Measurements from ENCODE around the gene FAM227B. TPM values are rescaled to one million over a fixed set of nuclear protein-coding genes. Genes with fewer than 3 reads are reported as not detected.
A peak's percentile ranks its signal among the peaks of the same experiment; 100 is the strongest.
"Not testable (repeated sequence)": the region's sequence is repeated elsewhere in the genome, so short reads cannot be mapped to it uniquely, and the experiment has no call there.

The FAM227B gene
- total and polyA plus RNA-seq, 7 experiments from 2014 or later = 3.7 to 25.1 (median 14.8) TPM

- no peak for DNase-seq
- H3K4me1 Mint-ChIP-seq = peaks cover 19 to 63% (median 48%) of the 10 kb centered on the region in 7 donors
- POLR2A ChIA-PET = interaction anchor here (1.2 to 2.6 kb wide), 4 partner anchors 466 to 810 kb away, joined by 3 to 15 read pairs (median 9); partner anchors contain the start of genes CEP152, COPS2, EID1 and GABPB1
Measured at GRCh38 chr15:49621401-49621811, 788 bp upstream of the FAM227B start.

GRCh38 chr15:49620199-49620598 lies 419 bp downstream of the FAM227B start:
- ChIA-PET POLR2A (interaction anchor here (0.7 to 2.6 kb wide), 7 partner anchors 17 to 809 kb away, joined by 3 to 15 read pairs (median 4); partner anchors contain the start of genes CEP152, COPS2, EID1 and GABPB1), CTCF (no interaction called here)
- ATAC-seq (no peak), DNase-seq (peak in 1 of 9 donors; percentile 3)
- H3K4me1 ChIP-seq (ENCODE audit: control insufficient read depth in 2 of 2, insufficient read depth in 2 of 2, low read length in 2 of 2) = peaks cover 17% of the 10 kb centered on the region in 2 donors
- intact Hi-C loops (cut with micrococcal nuclease) = loop anchor here (1.0 to 10.0 kb wide), 26 partner anchors 385 to 1443 kb away; partner anchors contain the start of genes AP4E1 (in 2 of the 2), CEP152 (in 2 of the 2), EID1 (in 2 of the 2) and GABPB1 (in 2 of the 2)
- H3K27ac Mint-ChIP-seq = peak overlapping the region; percentile 93 to 99 (median 98)
- H3K27ac ChIP-seq (ENCODE audit: low read depth, low read length) = peak overlapping the region; percentile 88
- peak overlapping the region; percentile 78 for H3K4me3 ChIP-seq (ENCODE audit: low read length)
- no peaks in the 10 kb centered on the region for H3K9me3 ChIP-seq (ENCODE audit: control insufficient read depth in 2 of 3, low read length in 3 of 3)
- no peaks in the 10 kb centered on the region for H3K27me3 Mint-ChIP-seq
- H3K4me3 Mint-ChIP-seq = peak overlapping the region; percentile 85 to 99 (median 96)
- H3K27me3 ChIP-seq (ENCODE audit: control insufficient read depth in 2 of 2, insufficient read depth in 2 of 2, low read length in 2 of 2) = no peaks in the 10 kb centered on the region
- no peaks in the 10 kb centered on the region for H3K36me3 ChIP-seq (ENCODE audit: control insufficient read depth in 2 of 3, insufficient read depth in 3 of 3, low read length in 3 of 3)
- H3K36me3 Mint-ChIP-seq = peaks cover 4 to 25% (median 23%) of the 10 kb centered on the region in 5 donors
- peaks cover 19 to 63% (median 46%) of the 10 kb centered on the region in 7 donors for H3K4me1 Mint-ChIP-seq
- H3K9me3 Mint-ChIP-seq = peaks cover 0 to 20% (median 10%) of the 10 kb centered on the region in 11 donors

More at GRCh38 chr15:49621401-49621811, 788 bp upstream of the FAM227B start:
- peak overlapping the region; percentile 85 to 99 (median 96) for H3K4me3 Mint-ChIP-seq
- Histone ChIP-seq H3K9me3 (ENCODE audit: control insufficient read depth in 2 of 3, low read length in 3 of 3) (peaks cover 0 to 4% (median 3%) of the 10 kb centered on the region in 3 experiments), H3K27ac (ENCODE audit: low read depth, low read length) (peak overlapping the region; percentile 88), H3K4me3 (ENCODE audit: low read length) (peak overlapping the region; percentile 78), H3K36me3 (ENCODE audit: control insufficient read depth in 2 of 3, insufficient read depth in 3 of 3, low read length in 3 of 3) (peaks cover 0 to 5% (median 4%) of the 10 kb centered on the region in 3 experiments), H3K27me3 (ENCODE audit: control insufficient read depth in 2 of 2, insufficient read depth in 2 of 2, low read length in 2 of 2) (no peaks in the 10 kb centered on the region), H3K4me1 (ENCODE audit: control insufficient read depth in 2 of 2, insufficient read depth in 2 of 2, low read length in 2 of 2) (peaks cover 17% of the 10 kb centered on the region in 2 donors)
- H3K27ac Mint-ChIP-seq = peak overlapping the region; percentile 93 to 99 (median 98)
- peaks cover 0 to 26% (median 20%) of the 10 kb centered on the region in 5 donors for H3K36me3 Mint-ChIP-seq
- CTCF ChIA-PET = no interaction called here
- intact Hi-C loops (cut with micrococcal nuclease) = loop anchor here (1.0 to 10.0 kb wide), 16 partner anchors 449 to 1444 kb away; partner anchors contain the start of genes GALK2 (in 2 of the 2), AP4E1 (in 1 of the 2), CEP152 (in 1 of the 2) and COPS2 (in 1 of the 2)
- H3K27me3 Mint-ChIP-seq = no peaks in the 10 kb centered on the region
- ATAC-seq = no peak
- H3K9me3 Mint-ChIP-seq = peaks cover 0 to 13% (median 5%) of the 10 kb centered on the region in 11 donors

- no peak for DNase-seq
- CTCF ChIA-PET = no interaction called here
- peak overlapping the region in 7 of 10 donors; percentile 12 to 99 (median 44) for H3K4me3 Mint-ChIP-seq
- peaks cover 4 to 27% (median 14%) of the 10 kb centered on the region in 11 donors for H3K9me3 Mint-ChIP-seq
- H3K4me3 ChIP-seq (ENCODE audit: low read length) = peak overlapping the region; percentile 78
- H3K27me3 Mint-ChIP-seq = no peaks in the 10 kb centered on the region
- peaks cover 0 to 4% (median 4%) of the 10 kb centered on the region in 3 experiments for H3K9me3 ChIP-seq (ENCODE audit: control insufficient read depth in 2 of 3, low read length in 3 of 3)
- H3K27me3 ChIP-seq (ENCODE audit: control insufficient read depth in 2 of 2, insufficient read depth in 2 of 2, low read length in 2 of 2) = no peaks in the 10 kb centered on the region
- intact Hi-C loops (cut with micrococcal nuclease) = no loop called here
- peak overlapping the region in 8 of 9 donors; percentile 25 to 99 (median 34) for H3K27ac Mint-ChIP-seq
- H3K36me3 Mint-ChIP-seq = peaks cover 12 to 31% (median 27%) of the 10 kb centered on the region in 5 donors
- peaks cover 19 to 63% (median 46%) of the 10 kb centered on the region in 7 donors for H3K4me1 Mint-ChIP-seq
- POLR2A ChIA-PET = interaction anchor here (2.6 kb wide), 1 partner anchor 736 kb away, joined by 14 read pairs; the partner anchor contains the start of gene GABPB1
- H3K4me1 ChIP-seq (ENCODE audit: control insufficient read depth in 2 of 2, insufficient read depth in 2 of 2, low read length in 2 of 2) = peaks cover 17% of the 10 kb centered on the region in 2 donors
- no peak for ATAC-seq
- peak overlapping the region; percentile 88 for H3K27ac ChIP-seq (ENCODE audit: low read depth, low read length)
- H3K36me3 ChIP-seq (ENCODE audit: control insufficient read depth in 2 of 3, insufficient read depth in 3 of 3, low read length in 3 of 3) = peaks cover 0 to 7% (median 0%) of the 10 kb centered on the region in 3 experiments
Measured at GRCh38 chr15:49619226-49619625, 1.4 kb downstream of the FAM227B start.

GRCh38 chr15:49612240-49612639 lies 8.4 kb downstream of the FAM227B start:
- H3K27me3 Mint-ChIP-seq; intact Hi-C loops (cut with micrococcal nuclease); H3K27ac ChIP-seq (ENCODE audit: low read depth, low read length); H3K27me3 ChIP-seq (ENCODE audit: control insufficient read depth in 2 of 2, insufficient read depth in 2 of 2, low read length in 2 of 2); POLR2A ChIA-PET; CTCF ChIA-PET; H3K4me3 Mint-ChIP-seq; H3K4me1 ChIP-seq (ENCODE audit: control insufficient read depth in 2 of 2, insufficient read depth in 2 of 2, low read length in 2 of 2); H3K4me1 Mint-ChIP-seq; ATAC-seq; H3K4me3 ChIP-seq (ENCODE audit: low read length); DNase-seq; H3K9me3 ChIP-seq (ENCODE audit: control insufficient read depth in 2 of 3, low read length in 3 of 3): not testable (repeated sequence)
- Mint-ChIP-seq H3K36me3 (peaks cover 12 to 67% (median 60%) of the 10 kb centered on the region in 5 donors), H3K27ac (peak overlapping the region in 1 of 9 donors; percentile 48), H3K9me3 (peaks cover 4 to 35% (median 15%) of the 10 kb centered on the region in 11 donors)
- peaks cover 0 to 14% (median 0%) of the 10 kb centered on the region in 3 experiments for H3K36me3 ChIP-seq (ENCODE audit: control insufficient read depth in 2 of 3, insufficient read depth in 3 of 3, low read length in 3 of 3)

GRCh38 chr15:49610157-49610918 lies 10.3 kb downstream of the FAM227B start:
- no peak overlapping the region for H3K4me3 ChIP-seq (ENCODE audit: low read length)
- Mint-ChIP-seq H3K4me1 (no peaks in the 10 kb centered on the region), H3K27ac (no peak overlapping the region), H3K36me3 (peaks cover 13 to 72% (median 68%) of the 10 kb centered on the region in 5 donors), H3K27me3 (no peaks in the 10 kb centered on the region), H3K9me3 (peaks cover 4 to 31% (median 12%) of the 10 kb centered on the region in 11 donors), H3K4me3 (no peak overlapping the region)
- no peak for ATAC-seq
- no peaks in the 10 kb centered on the region for H3K4me1 ChIP-seq (ENCODE audit: control insufficient read depth in 2 of 2, insufficient read depth in 2 of 2, low read length in 2 of 2)
- peaks cover 0 to 7% (median 4%) of the 10 kb centered on the region in 3 experiments for H3K9me3 ChIP-seq (ENCODE audit: control insufficient read depth in 2 of 3, low read length in 3 of 3)
- no peak for DNase-seq
- ChIA-PET POLR2A (no interaction called here), CTCF (no interaction called here)
- intact Hi-C loops (cut with micrococcal nuclease) = no loop called here
- peaks cover 0 to 14% (median 0%) of the 10 kb centered on the region in 3 experiments for H3K36me3 ChIP-seq (ENCODE audit: control insufficient read depth in 2 of 3, insufficient read depth in 3 of 3, low read length in 3 of 3)
- no peak overlapping the region for H3K27ac ChIP-seq (ENCODE audit: low read depth, low read length)
- no peaks in the 10 kb centered on the region for H3K27me3 ChIP-seq (ENCODE audit: control insufficient read depth in 2 of 2, insufficient read depth in 2 of 2, low read length in 2 of 2)

GRCh38 chr15:49606594-49606993 lies 14.0 kb downstream of the FAM227B start:
- H3K36me3 Mint-ChIP-seq = peaks cover 7 to 67% (median 59%) of the 10 kb centered on the region in 5 donors
- CTCF ChIA-PET = no interaction called here

More at GRCh38 chr15:49606594-49606993, 14.0 kb downstream of the FAM227B start:
- Mint-ChIP-seq H3K4me1 (no peaks in the 10 kb centered on the region), H3K4me3 (no peak overlapping the region), H3K27ac (no peak overlapping the region), H3K9me3 (peaks cover 12 to 44% (median 26%) of the 10 kb centered on the region in 11 donors), H3K27me3 (no peaks in the 10 kb centered on the region)
- intact Hi-C loops (cut with micrococcal nuclease) = no loop called here
- ATAC-seq = no peak
- POLR2A ChIA-PET = no interaction called here
- Histone ChIP-seq H3K9me3 (ENCODE audit: control insufficient read depth in 2 of 3, low read length in 3 of 3) (peaks cover 0 to 13% (median 0%) of the 10 kb centered on the region in 3 experiments), H3K4me3 (ENCODE audit: low read length) (no peak overlapping the region), H3K27me3 (ENCODE audit: control insufficient read depth in 2 of 2, insufficient read depth in 2 of 2, low read length in 2 of 2) (no peaks in the 10 kb centered on the region), H3K27ac (ENCODE audit: low read depth, low read length) (no peak overlapping the region), H3K4me1 (ENCODE audit: control insufficient read depth in 2 of 2, insufficient read depth in 2 of 2, low read length in 2 of 2) (no peaks in the 10 kb centered on the region), H3K36me3 (ENCODE audit: control insufficient read depth in 2 of 3, insufficient read depth in 3 of 3, low read length in 3 of 3) (peaks cover 0 to 5% (median 0%) of the 10 kb centered on the region in 3 experiments)
- no peak for DNase-seq
